ENCODE results near the gene SPECC1. TPM values are rescaled to one million over a fixed set of nuclear protein-coding genes. Genes with fewer than 3 reads are reported as not detected.

Gene SPECC1
- total and polyA plus RNA-seq, 2 of the 4 experiments (the other 2 are of a cell fraction): 16.9 to 26.2 TPM

DNA sequence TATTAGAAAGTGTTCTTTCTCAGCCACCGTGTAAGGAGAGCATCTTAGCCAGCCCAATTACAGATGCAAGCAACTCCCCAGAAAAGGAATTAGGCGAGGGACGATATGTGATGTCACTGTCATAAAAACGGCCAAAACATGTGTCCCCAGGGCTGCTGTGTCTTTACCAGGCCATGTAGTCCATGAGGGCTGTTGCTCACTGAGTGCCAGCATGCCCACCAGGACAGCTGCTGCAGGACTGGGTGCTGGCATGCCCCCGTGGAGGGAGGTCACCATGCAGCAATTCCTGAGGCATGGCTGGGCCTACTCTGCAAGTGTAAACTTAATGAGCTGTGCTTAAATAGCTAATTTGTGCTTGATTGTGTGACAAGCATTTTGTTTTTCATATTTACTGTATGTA is 301.3 kb downstream of the SPECC1 start:
- H4K8ac ChIP-seq (ENCODE audit: low read depth in 2 of 2, low read length in 2 of 2): no peak overlapping the region

More for the DNA sequence above, 301.3 kb downstream of the SPECC1 start:
- DNase-seq (no peak), ATAC-seq (ENCODE audit: low read depth) (no peak)
- no peak overlapping the region for H4K5ac ChIP-seq (ENCODE audit: low read depth, low read length)
- no peaks in the 10 kb centered on the region; a peak in 1 of 4 replicates for H3K79me1 ChIP-seq (ENCODE audit: low read depth in 1 of 2, low read length in 2 of 2)
- no peak overlapping the region for H3K9ac ChIP-seq (ENCODE audit: low read depth, low read length)
- H2BK20ac ChIP-seq (ENCODE audit: low read depth, low read length): no peak overlapping the region
- ChIA-PET POLR2A (ENCODE audit: unreplicated experiment) (no interaction called here), CTCF (no interaction called here)
- no peak overlapping the region for H2BK15ac ChIP-seq (ENCODE audit: low read depth, low read length)
- dilution Hi-C loops (cut with HindIII; ENCODE audit: low sequenced_read_pairs, unreplicated experiment): no loop called here
- H3K9me3 ChIP-seq (ENCODE audit: control insufficient read depth, insufficient read depth, low read length): peaks cover 16% of the 10 kb centered on the region
- no peaks in the 10 kb centered on the region for H4K20me1 ChIP-seq (ENCODE audit: insufficient read depth, low read length)
- H3K23ac ChIP-seq (ENCODE audit: low read depth, low read length): no peak overlapping the region
- H3K36me3 ChIP-seq (ENCODE audit: control insufficient read depth, insufficient read depth, low read length): peaks cover 21% of the 10 kb centered on the region
- no peak overlapping the region for H2AFZ ChIP-seq (replicated peaks; ENCODE audit: low read length, poor library complexity)
- H2BK5ac ChIP-seq (ENCODE audit: low read depth, low read length, poor library complexity, severe bottlenecking): no peak overlapping the region
- H3K18ac ChIP-seq (ENCODE audit: low read depth, low read length): no peak overlapping the region
- no peaks in the 10 kb centered on the region for H3K9me1 ChIP-seq (ENCODE audit: insufficient read depth, low read length)
- H3K56ac ChIP-seq (ENCODE audit: extremely low read depth, insufficient read depth, low read length): no peak overlapping the region
- H3K27me3 ChIP-seq (ENCODE audit: control insufficient read depth, insufficient read depth, low read length): no peaks in the 10 kb centered on the region
- no peak overlapping the region for H2AK5ac ChIP-seq (ENCODE audit: low read depth, low read length)
- no peak overlapping the region for H4K91ac ChIP-seq (ENCODE audit: insufficient read depth, low read depth, low read length)
- TF ChIP-seq RFX5 (IDR thresholded peaks at IDR 0.05; ENCODE audit: low read depth, low read length) (no peak), RAD21 (IDR thresholded peaks at IDR 0.05; ENCODE audit: low read length) (no peak), MAZ (IDR thresholded peaks at IDR 0.05; ENCODE audit: borderline replicate concordance, low read depth, low read length) (no peak), RCOR1 (IDR thresholded peaks at IDR 0.05; ENCODE audit: insufficient replicate concordance, low read length) (no peak), NFE2L2 (IDR thresholded peaks at IDR 0.05; ENCODE audit: low read depth, low read length) (no peak), POLR2A (IDR thresholded peaks at IDR 0.05; ENCODE audit: low read depth, low read length) (no peak), BHLHE40 (IDR thresholded peaks at IDR 0.05; ENCODE audit: low read depth, low read length) (no peak), CHD1 (IDR thresholded peaks at IDR 0.05; ENCODE audit: low read depth, low read length) (no peak), CEBPB (IDR thresholded peaks at IDR 0.05; ENCODE audit: low read depth, low read length) (no peak), MAFK (IDR thresholded peaks at IDR 0.05; ENCODE audit: low read depth, low read length) (no peak), FOS (IDR thresholded peaks at IDR 0.05; ENCODE audit: low read depth, low read length) (no peak), MXI1 (IDR thresholded peaks at IDR 0.05; ENCODE audit: borderline replicate concordance, low read depth, low read length) (no peak), SMC3 (IDR thresholded peaks at IDR 0.05; ENCODE audit: low read depth, low read length) (no peak)
- TF ChIP-seq, protein P1, sequence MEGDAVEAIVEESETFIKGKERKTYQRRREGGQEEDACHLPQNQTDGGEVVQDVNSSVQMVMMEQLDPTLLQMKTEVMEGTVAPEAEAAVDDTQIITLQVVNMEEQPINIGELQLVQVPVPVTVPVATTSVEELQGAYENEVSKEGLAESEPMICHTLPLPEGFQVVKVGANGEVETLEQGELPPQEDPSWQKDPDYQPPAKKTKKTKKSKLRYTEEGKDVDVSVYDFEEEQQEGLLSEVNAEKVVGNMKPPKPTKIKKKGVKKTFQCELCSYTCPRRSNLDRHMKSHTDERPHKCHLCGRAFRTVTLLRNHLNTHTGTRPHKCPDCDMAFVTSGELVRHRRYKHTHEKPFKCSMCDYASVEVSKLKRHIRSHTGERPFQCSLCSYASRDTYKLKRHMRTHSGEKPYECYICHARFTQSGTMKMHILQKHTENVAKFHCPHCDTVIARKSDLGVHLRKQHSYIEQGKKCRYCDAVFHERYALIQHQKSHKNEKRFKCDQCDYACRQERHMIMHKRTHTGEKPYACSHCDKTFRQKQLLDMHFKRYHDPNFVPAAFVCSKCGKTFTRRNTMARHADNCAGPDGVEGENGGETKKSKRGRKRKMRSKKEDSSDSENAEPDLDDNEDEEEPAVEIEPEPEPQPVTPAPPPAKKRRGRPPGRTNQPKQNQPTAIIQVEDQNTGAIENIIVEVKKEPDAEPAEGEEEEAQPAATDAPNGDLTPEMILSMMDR (conservative IDR thresholded peaks at IDR 0.05; ENCODE audit: low read depth, low read length): no peak
- TF ChIP-seq, protein P2, sequence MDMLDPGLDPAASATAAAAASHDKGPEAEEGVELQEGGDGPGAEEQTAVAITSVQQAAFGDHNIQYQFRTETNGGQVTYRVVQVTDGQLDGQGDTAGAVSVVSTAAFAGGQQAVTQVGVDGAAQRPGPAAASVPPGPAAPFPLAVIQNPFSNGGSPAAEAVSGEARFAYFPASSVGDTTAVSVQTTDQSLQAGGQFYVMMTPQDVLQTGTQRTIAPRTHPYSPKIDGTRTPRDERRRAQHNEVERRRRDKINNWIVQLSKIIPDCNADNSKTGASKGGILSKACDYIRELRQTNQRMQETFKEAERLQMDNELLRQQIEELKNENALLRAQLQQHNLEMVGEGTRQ (IDR thresholded peaks at IDR 0.05; ENCODE audit: low read depth, low read length): no peak
- TF ChIP-seq, protein P3, sequence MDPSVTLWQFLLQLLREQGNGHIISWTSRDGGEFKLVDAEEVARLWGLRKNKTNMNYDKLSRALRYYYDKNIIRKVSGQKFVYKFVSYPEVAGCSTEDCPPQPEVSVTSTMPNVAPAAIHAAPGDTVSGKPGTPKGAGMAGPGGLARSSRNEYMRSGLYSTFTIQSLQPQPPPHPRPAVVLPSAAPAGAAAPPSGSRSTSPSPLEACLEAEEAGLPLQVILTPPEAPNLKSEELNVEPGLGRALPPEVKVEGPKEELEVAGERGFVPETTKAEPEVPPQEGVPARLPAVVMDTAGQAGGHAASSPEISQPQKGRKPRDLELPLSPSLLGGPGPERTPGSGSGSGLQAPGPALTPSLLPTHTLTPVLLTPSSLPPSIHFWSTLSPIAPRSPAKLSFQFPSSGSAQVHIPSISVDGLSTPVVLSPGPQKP (IDR thresholded peaks at IDR 0.05; ENCODE audit: borderline replicate concordance, low read depth, low read length): no peak
- 0 out of 2 replicates have a peak, but pooled peaks cover 2% of the 10 kb centered on the region for H3K4me1 ChIP-seq (ENCODE audit: control insufficient read depth, insufficient read depth, low read length)
- H3K4me3 ChIP-seq (ENCODE audit: insufficient read depth, low read depth, low read length): no peak overlapping the region
- no peak overlapping the region for H3K27ac ChIP-seq (ENCODE audit: insufficient read depth, low read length)
- H3K4me2 ChIP-seq (ENCODE audit: low read depth, low read length): no peak overlapping the region
- H2AK9ac ChIP-seq (replicated peaks; ENCODE audit: low read depth, low read length, poor library complexity): no peak overlapping the region
- H2BK120ac ChIP-seq (ENCODE audit: low read depth, low read length): no peak overlapping the region
- intact Hi-C loops (cut with micrococcal nuclease): no loop called here
- H3K4ac ChIP-seq (ENCODE audit: low read depth, low read length): no peak overlapping the region
- no peak overlapping the region for H3K14ac ChIP-seq (replicated peaks; ENCODE audit: low read depth, low read length)
- WGBS, 2 experiments (ENCODE audit: extremely low coverage in 2 of 2, insufficient read length in 1 of 2): 95% methylated on average over 3 of the region's 5 CpGs; no CpG with 5 or more reads in 1 of the 2 experiments
- no TSS peak for BruUV-seq (replicated peaks)
- in situ Hi-C loops (cut with MboI; ENCODE audit: low sequenced_read_pairs): loop anchor here (10.0 kb wide), 2 partner anchors 86 to 316 kb away; no protein-coding TSS in a partner anchor

Measured in IMR-90 (cell line).